Measurements from ENCODE around the gene UFD1. TPM values are rescaled to one million over a fixed set of nuclear protein-coding genes. Genes with fewer than 3 reads are reported as not detected.

UFD1 gene
- total and polyA plus RNA-seq, 9 of the 15 experiments (the other 6 are each of a cell fraction or from before 2014, with no cell fraction given) = 238 to 645 (median 363) TPM

DNA sequence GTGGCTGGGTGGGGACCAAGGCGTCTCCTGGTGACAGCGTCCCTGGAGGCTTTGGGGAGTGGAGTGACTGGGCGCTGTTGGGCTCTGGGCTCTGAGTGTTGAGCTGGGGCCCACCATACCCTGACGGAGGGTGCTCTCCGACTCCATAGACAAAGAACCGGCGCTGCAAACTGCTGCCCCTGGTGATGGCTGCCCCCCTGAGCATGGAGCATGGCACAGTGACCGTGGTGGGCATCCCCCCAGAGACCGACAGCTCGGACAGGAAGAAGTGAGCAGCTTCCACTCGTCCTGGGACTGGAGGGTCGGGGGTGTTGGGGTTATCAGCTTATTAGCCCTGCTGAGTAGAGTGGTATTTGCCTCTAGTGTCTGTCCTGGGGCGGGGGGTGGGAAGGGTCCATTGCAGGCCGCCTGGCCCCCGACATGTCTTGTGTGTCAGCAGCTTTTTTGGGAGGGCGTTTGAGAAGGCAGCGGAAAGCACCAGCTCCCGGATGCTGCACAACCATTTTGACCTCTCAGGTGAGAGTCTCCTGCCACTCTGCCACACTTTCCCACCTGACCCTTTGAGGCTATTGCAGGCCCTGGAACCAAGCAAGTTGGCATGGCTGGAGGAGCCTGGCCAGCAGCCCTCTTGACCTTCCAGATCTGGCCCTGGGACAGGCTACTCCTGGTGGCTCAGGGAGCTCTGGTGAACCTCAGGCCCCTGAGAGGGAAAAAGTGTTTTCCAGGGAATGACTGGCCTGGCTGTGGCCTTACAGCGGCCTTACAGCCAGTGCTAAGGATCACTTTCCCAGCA is 37.6 kb upstream of the UFD1 start (continued):
- TF ChIP-seq EHMT2 (IDR thresholded peaks at IDR 0.05) = no peak
- TF ChIP-seq ZNF740 (CRISPR knock-in tag; IDR thresholded peaks at IDR 0.05) = peak; percentile 83
- no peak for TF ChIP-seq ZNF740 (tag; IDR thresholded peaks at IDR 0.05)
- TF ChIP-seq KDM5B (IDR thresholded peaks at IDR 0.05; ENCODE audit: insufficient replicate concordance, low read depth, low read length) = peak; percentile 4
- 0 out of 2 replicates have a peak, but pooled peaks have one; percentile 65 for TF ChIP-seq ZBTB1 (CRISPR knock-in tag; IDR thresholded peaks at IDR 0.05; ENCODE audit: borderline replicate concordance, low read depth)
- 0 out of 2 replicates have a peak, but pooled peaks have one; percentile 10 for TF ChIP-seq ZNF143 (CRISPR knock-in tag; IDR thresholded peaks at IDR 0.05)
- no peak for TF ChIP-seq PML (IDR thresholded peaks at IDR 0.05; ENCODE audit: low read length)
- TF ChIP-seq, protein P1, sequence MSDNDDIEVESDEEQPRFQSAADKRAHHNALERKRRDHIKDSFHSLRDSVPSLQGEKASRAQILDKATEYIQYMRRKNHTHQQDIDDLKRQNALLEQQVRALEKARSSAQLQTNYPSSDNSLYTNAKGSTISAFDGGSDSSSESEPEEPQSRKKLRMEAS (CRISPR knock-in tag; IDR thresholded peaks at IDR 0.05) = 0 out of 2 replicates have a peak, but pooled peaks have one; percentile 12
- peak; percentile 62 for TF ChIP-seq POLR2G (IDR thresholded peaks at IDR 0.05; ENCODE audit: low read depth, low read length)
- TF ChIP-seq TFE3 (CRISPR knock-in tag; IDR thresholded peaks at IDR 0.05) = no peak
- TF ChIP-seq RBM22 (IDR thresholded peaks at IDR 0.05; ENCODE audit: low read depth, low read length, poor library complexity, severe bottlenecking) = peak; percentile 75
- TF ChIP-seq THAP12 (CRISPR knock-in tag; IDR thresholded peaks at IDR 0.05) = 0 out of 2 replicates have a peak, but pooled peaks have one; percentile 15
- no peak for TF ChIP-seq RFX7 (CRISPR knock-in tag; IDR thresholded peaks at IDR 0.05)
- no peak for TF ChIP-seq SIX5 (IDR thresholded peaks at IDR 0.05; ENCODE audit: borderline replicate concordance in 1 of 2, insufficient read depth in 1 of 2, low read depth in 1 of 2, low read length in 2 of 2)
- no peak for TF ChIP-seq MCM2 (IDR thresholded peaks at IDR 0.05; ENCODE audit: low read depth)
- TF ChIP-seq HNRNPLL (IDR thresholded peaks at IDR 0.05; ENCODE audit: low read depth, low read length, poor library complexity, severe bottlenecking) = no peak
- no peak for TF ChIP-seq BHLHE40 (IDR thresholded peaks at IDR 0.05; ENCODE audit: low read length)
- no peak for TF ChIP-seq SNAPC5 (CRISPR knock-in tag; IDR thresholded peaks at IDR 0.05)
- TF ChIP-seq, protein P2, sequence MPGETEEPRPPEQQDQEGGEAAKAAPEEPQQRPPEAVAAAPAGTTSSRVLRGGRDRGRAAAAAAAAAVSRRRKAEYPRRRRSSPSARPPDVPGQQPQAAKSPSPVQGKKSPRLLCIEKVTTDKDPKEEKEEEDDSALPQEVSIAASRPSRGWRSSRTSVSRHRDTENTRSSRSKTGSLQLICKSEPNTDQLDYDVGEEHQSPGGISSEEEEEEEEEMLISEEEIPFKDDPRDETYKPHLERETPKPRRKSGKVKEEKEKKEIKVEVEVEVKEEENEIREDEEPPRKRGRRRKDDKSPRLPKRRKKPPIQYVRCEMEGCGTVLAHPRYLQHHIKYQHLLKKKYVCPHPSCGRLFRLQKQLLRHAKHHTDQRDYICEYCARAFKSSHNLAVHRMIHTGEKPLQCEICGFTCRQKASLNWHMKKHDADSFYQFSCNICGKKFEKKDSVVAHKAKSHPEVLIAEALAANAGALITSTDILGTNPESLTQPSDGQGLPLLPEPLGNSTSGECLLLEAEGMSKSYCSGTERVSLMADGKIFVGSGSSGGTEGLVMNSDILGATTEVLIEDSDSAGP (CRISPR knock-in tag; IDR thresholded peaks at IDR 0.05) = no peak
- TF ChIP-seq PCBP1 (IDR thresholded peaks at IDR 0.05; ENCODE audit: low read depth, low read length, poor library complexity, severe bottlenecking) = no peak
